DMS53 treated with DMSO at 0.1 percent for 48 hours (cell line): ENCODE measurements around the gene RAD51B.

Experiments used
- DNase-seq: peaks from one replicate; lab custom pipeline; 2025; ENCODE audit not compliant: unreplicated experiment; lab: John Stamatoyannopoulos, UW

The RAD51B gene

GRCh38 chr14:68230202-68230949, 410.8 kb downstream of the RAD51B start:
- no peak for DNase-seq

GRCh38 chr14:68230950-68231717, 411.6 kb downstream of the RAD51B start:
- DNase-seq: no peak

- no peak for DNase-seq
These were observed 412.3 kb downstream of the RAD51B start for GRCh38 chr14:68231898-68232297.

GRCh38 chr14:68232300-68233055, 412.9 kb downstream of the RAD51B start:
- DNase-seq: no peak

GRCh38 chr14:68233101-68233784, 413.7 kb downstream of the RAD51B start:
- DNase-seq: no peak

GRCh38 chr14:68234101-68234905, 414.7 kb downstream of the RAD51B start:
- DNase-seq: peak; percentile 22

- DNase-seq: no peak
These were observed 415.4 kb downstream of the RAD51B start for GRCh38 chr14:68235011-68235410.

GRCh38 chr14:68236582-68237458, 417.2 kb downstream of the RAD51B start:
- no peak for DNase-seq

- no peak for DNase-seq
These were observed 419.0 kb downstream of the RAD51B start for GRCh38 chr14:68238551-68238950.

- DNase-seq: no peak
These were observed 419.4 kb downstream of the RAD51B start for GRCh38 chr14:68238976-68239375.

GRCh38 chr14:68239988-68240771, 420.6 kb downstream of the RAD51B start:
- no peak for DNase-seq

- DNase-seq: no peak
These were observed 422.4 kb downstream of the RAD51B start for GRCh38 chr14:68241862-68242487.

GRCh38 chr14:68243450-68244010, 424.0 kb downstream of the RAD51B start:
- DNase-seq: no peak

- no peak for DNase-seq
These were observed 424.8 kb downstream of the RAD51B start for GRCh38 chr14:68244262-68244980.

GRCh38 chr14:68245146-68246073, 425.8 kb downstream of the RAD51B start:
- DNase-seq: no peak
